Osteoblast (primary cell): ENCODE measurements around the gene RPL3. TPM values are rescaled to one million over a fixed set of nuclear protein-coding genes. Genes with fewer than 3 reads are reported as not detected.
A peak's percentile ranks its signal among the peaks of the same experiment; 100 is the strongest.

Source experiments
- DNase-seq: peaks from one replicate; pipeline ENCODE4 v3.0.0; 2011; ENCODE audit warnings: low spot score, mixed read lengths; ENCODE audit not compliant: insufficient read length; ENCODE audit errors: missing footprints
- H2AFZ ChIP-seq: 2 replicates; pipeline ENCODE4 v1.6.0; 2011; ENCODE audit warnings: mild to moderate bottlenecking, low read length
- H3K27ac ChIP-seq: 2 replicates; pipeline ENCODE4 v1.5.1; 2011; ENCODE audit warnings: mild to moderate bottlenecking, low read depth, low read length, moderate library complexity
- H3K27me3 ChIP-seq: 2 replicates; pipeline ENCODE4 v1.6.0; 2012; ENCODE audit warnings: mild to moderate bottlenecking, control low read depth, inconsistent platforms, low read length, moderate library complexity; ENCODE audit not compliant: insufficient read depth
- H3K36me3 ChIP-seq: 2 replicates; pipeline ENCODE4 v1.5.1; 2011; ENCODE audit warnings: mild to moderate bottlenecking, low read length, control low read depth, moderate library complexity; ENCODE audit not compliant: insufficient read depth
- H3K4me1 ChIP-seq: 2 replicates; pipeline ENCODE4 v1.5.1; 2011; ENCODE audit warnings: mild to moderate bottlenecking, low read length, control low read depth, moderate library complexity; ENCODE audit not compliant: insufficient read depth
- H3K4me2 ChIP-seq: 2 replicates; pipeline ENCODE4 v1.6.0; 2011; ENCODE audit warnings: mild to moderate bottlenecking, low read length; ENCODE audit not compliant: insufficient read depth
- H3K4me3 ChIP-seq: fragments of 200-600 bp; sonication (generic); 3 replicates; pipeline ENCODE4 v1.5.1; 2012; ENCODE audit warnings: mild to moderate bottlenecking, low read length, inconsistent platforms; ENCODE audit not compliant: insufficient read depth
- H3K79me2 ChIP-seq: 2 replicates; pipeline ENCODE4 v1.6.0; 2012; ENCODE audit warnings: mild to moderate bottlenecking, low read length, control low read depth, inconsistent platforms; ENCODE audit not compliant: insufficient read depth
- H3K9me3 ChIP-seq: 2 replicates; pipeline ENCODE4 v1.5.1; 2011; ENCODE audit warnings: low read depth, low read length, control low read depth
- H4K20me1 ChIP-seq: 2 replicates; pipeline ENCODE4 v1.6.0; 2012; ENCODE audit warnings: mild to moderate bottlenecking, low read length, control low read depth; ENCODE audit not compliant: insufficient read depth
- total RNA-seq: library from RNA; depleted of rRNA; stranded (reverse); fragments of >200 nt; gene quantifications from 2 replicates; pipeline ENCODE4 v1.2.3, GENCODE V29; 2012
- TF ChIP-seq, protein P1 (sequence below): IDR thresholded peaks from 2 replicates; pipeline ENCODE4 v1.5.1; 2011; ENCODE audit warnings: mild to moderate bottlenecking, low read depth, low read length, moderate library complexity; ENCODE audit errors: extremely low read depth

RPL3 gene
- total RNA-seq, 1 donor = 2,119 TPM

DNA sequence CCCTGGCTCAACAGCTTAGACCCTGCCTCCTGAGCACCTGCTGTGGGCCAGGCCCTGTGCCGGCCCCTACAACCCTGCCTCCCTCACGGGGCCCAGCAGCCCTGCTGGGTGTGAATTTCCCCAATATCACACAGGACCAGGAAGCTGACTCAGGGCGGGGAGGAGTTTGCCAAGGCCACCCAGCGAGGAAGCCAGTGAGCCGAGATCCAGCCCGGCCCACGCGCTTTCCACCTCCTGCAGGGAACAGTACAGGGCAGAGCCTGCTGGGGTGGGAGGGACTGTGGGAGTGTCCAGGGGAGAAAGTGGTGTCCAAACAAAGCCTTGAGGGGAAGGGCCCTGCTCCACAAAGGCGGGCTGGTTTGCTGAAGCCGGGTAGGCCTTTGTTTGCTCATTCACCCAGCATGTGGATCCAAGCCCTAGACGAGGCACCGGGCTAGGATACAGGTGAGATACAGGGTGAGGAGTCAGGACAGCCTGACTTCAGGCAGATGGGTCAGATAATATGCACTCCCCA lies 26.8 kb downstream of the RPL3 start:
- no peaks in the 10 kb centered on the region for H4K20me1 ChIP-seq
- peak; percentile 98 for DNase-seq
- no peaks in the 10 kb centered on the region for H3K27me3 ChIP-seq
- H2AFZ ChIP-seq = peak overlapping the region; percentile 41
- H3K4me1 ChIP-seq = peaks cover 9% of the 10 kb centered on the region
- no peaks in the 10 kb centered on the region for H3K36me3 ChIP-seq
- TF ChIP-seq, protein P1, sequence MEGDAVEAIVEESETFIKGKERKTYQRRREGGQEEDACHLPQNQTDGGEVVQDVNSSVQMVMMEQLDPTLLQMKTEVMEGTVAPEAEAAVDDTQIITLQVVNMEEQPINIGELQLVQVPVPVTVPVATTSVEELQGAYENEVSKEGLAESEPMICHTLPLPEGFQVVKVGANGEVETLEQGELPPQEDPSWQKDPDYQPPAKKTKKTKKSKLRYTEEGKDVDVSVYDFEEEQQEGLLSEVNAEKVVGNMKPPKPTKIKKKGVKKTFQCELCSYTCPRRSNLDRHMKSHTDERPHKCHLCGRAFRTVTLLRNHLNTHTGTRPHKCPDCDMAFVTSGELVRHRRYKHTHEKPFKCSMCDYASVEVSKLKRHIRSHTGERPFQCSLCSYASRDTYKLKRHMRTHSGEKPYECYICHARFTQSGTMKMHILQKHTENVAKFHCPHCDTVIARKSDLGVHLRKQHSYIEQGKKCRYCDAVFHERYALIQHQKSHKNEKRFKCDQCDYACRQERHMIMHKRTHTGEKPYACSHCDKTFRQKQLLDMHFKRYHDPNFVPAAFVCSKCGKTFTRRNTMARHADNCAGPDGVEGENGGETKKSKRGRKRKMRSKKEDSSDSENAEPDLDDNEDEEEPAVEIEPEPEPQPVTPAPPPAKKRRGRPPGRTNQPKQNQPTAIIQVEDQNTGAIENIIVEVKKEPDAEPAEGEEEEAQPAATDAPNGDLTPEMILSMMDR = no peak
- H3K4me2 ChIP-seq = peak overlapping the region; percentile 18
- no peaks in the 10 kb centered on the region for H3K79me2 ChIP-seq
- no peak overlapping the region for H3K27ac ChIP-seq
- peak overlapping the region; percentile 19 for H3K4me3 ChIP-seq
- no peaks in the 10 kb centered on the region for H3K9me3 ChIP-seq

DNA sequence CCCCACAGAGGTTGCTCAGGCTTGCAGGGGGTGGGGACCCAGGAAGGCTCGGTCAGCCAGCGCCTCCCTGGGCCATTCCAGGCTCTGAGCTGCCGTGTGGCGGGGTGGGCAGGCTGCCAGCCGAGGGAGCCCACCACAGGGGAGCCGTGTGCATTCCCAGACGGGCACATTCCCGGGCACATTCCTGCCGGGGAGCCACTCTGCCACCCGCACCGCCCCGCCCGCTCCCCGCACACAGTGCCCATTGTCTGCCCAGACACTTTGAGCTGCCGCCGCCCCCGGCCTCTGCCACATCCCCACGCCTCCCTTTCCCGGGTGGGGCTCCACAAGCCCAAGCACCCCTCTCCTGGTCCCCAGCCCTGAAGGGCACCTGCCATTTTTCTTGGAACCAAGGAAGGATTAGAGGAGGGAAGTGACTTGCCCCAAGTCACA lies 27.4 kb downstream of the RPL3 start:
- no peak overlapping the region for H3K27ac ChIP-seq
- peak overlapping the region; percentile 18 for H3K4me2 ChIP-seq
- no peaks in the 10 kb centered on the region for H3K9me3 ChIP-seq
- peak overlapping the region; percentile 19 for H3K4me3 ChIP-seq
- no peaks in the 10 kb centered on the region for H3K36me3 ChIP-seq
- no peaks in the 10 kb centered on the region for H4K20me1 ChIP-seq
- DNase-seq = no peak
- H3K79me2 ChIP-seq = no peaks in the 10 kb centered on the region
- TF ChIP-seq, protein P1 = no peak
- H2AFZ ChIP-seq = peak overlapping the region; percentile 41
- peaks cover 9% of the 10 kb centered on the region for H3K4me1 ChIP-seq
- no peaks in the 10 kb centered on the region for H3K27me3 ChIP-seq

DNA sequence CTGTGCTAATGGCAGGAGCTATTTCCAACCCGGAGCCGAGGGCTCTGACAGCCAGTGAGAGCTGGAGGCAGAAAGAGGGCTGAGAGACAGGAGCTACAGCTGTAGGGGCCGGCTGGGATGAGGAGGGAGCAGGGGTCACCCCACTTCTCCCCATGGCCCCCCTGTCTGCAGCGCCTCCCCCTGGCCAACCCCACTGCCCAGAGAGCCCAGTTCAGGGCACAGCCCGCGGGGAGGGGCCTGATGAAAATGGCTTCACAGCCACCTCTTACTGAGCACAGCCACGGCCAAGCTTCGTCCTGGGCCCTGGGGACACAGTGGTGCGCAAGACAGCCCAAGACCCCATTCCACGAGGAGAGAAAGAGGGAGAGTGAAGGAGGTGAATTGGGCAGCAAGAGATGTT lies 27.9 kb downstream of the RPL3 start:
- H3K4me2 ChIP-seq = no peak overlapping the region
- no peaks in the 10 kb centered on the region for H3K27me3 ChIP-seq
- no peak overlapping the region for H3K4me3 ChIP-seq
- H3K79me2 ChIP-seq = no peaks in the 10 kb centered on the region
- no peak overlapping the region for H3K27ac ChIP-seq
- peaks cover 9% of the 10 kb centered on the region for H3K4me1 ChIP-seq
- peak; percentile 62 for DNase-seq
- H2AFZ ChIP-seq = no peak overlapping the region
- H3K36me3 ChIP-seq = no peaks in the 10 kb centered on the region
- no peaks in the 10 kb centered on the region for H3K9me3 ChIP-seq
- TF ChIP-seq, protein P1 = no peak
- H4K20me1 ChIP-seq = no peaks in the 10 kb centered on the region

DNA sequence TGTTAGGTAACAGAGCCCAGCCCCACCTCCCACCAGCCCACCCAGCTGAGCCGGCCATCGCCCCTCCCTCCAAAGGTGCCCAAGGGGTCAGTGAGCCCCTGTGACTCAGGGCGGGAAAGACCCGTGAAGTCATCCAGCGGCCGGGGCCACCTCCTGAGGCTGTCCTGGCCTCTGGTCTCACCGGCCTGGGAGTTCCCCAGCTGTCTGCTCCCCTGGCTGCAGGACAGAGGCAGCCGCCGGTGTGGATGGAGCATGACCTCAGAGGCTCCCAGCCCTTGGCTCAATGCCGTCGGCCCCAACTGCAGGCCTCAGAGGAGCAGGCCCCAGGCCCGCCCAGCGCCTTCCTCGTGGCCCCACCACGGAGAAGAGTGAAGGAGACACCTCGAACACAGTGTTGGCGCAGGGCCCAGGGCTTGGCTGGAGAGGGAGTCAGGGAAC lies 28.7 kb downstream of the RPL3 start:
- no peaks in the 10 kb centered on the region for H4K20me1 ChIP-seq
- no peaks in the 10 kb centered on the region for H3K27me3 ChIP-seq
- H3K9me3 ChIP-seq = no peaks in the 10 kb centered on the region
- TF ChIP-seq, protein P1 = no peak
- H3K4me1 ChIP-seq = peaks cover 9% of the 10 kb centered on the region
- H3K4me2 ChIP-seq = no peak overlapping the region
- H3K79me2 ChIP-seq = no peaks in the 10 kb centered on the region
- H3K36me3 ChIP-seq = no peaks in the 10 kb centered on the region
- peak; percentile 92 for DNase-seq
- H3K27ac ChIP-seq = no peak overlapping the region
- no peak overlapping the region for H3K4me3 ChIP-seq
- no peak overlapping the region for H2AFZ ChIP-seq
